KMS-11 (cell line): ENCODE results near the gene ANAPC1.
"Not testable (repeated sequence)": the region's sequence is repeated elsewhere in the genome, so short reads cannot be mapped to it uniquely, and the experiment has no call there.

Source experiments
- H2AFZ ChIP-seq: fragments of 200-600 bp; sonication (generic); 2 replicates; pipeline ENCODE4 v1.6.1; 2016; ENCODE audit warnings: antibody characterized with exemption, mixed run types, low read depth
- H3K27ac ChIP-seq: fragments of 200-600 bp; sonication (generic); 2 replicates; pipeline ENCODE4 v1.6.1; 2016; ENCODE audit warnings: mild to moderate bottlenecking, mixed run types
- H3K27me3 ChIP-seq: fragments of 200-600 bp; sonication (generic); 2 replicates; pipeline ENCODE4 v1.6.1; 2017; ENCODE audit warnings: mild to moderate bottlenecking, low read depth, mixed run types, moderate library complexity; ENCODE audit not compliant: insufficient read depth
- H3K36me3 ChIP-seq: fragments of 200-600 bp; sonication (generic); 2 replicates; pipeline ENCODE4 v1.6.1; 2017; ENCODE audit warnings: mild to moderate bottlenecking, mixed run types; ENCODE audit not compliant: insufficient read depth
- H3K4me1 ChIP-seq: fragments of 200-600 bp; sonication (generic); 2 replicates; pipeline ENCODE4 v1.6.1; 2016; ENCODE audit warnings: mild to moderate bottlenecking, low read depth, mixed run types; ENCODE audit not compliant: poor library complexity, severe bottlenecking
- H3K4me2 ChIP-seq: fragments of 200-600 bp; sonication (generic); 2 replicates; pipeline ENCODE4 v1.7.0; 2016; ENCODE audit warnings: mild to moderate bottlenecking, mixed run types
- H3K4me3 ChIP-seq: fragments of 200-600 bp; sonication (generic); IDR thresholded peaks from 2 replicates; pipeline ENCODE4 v1.6.1; 2017; ENCODE audit warnings: low read depth, low read length, mixed read lengths; ENCODE audit not compliant: insufficient read depth
- H3K79me2 ChIP-seq: fragments of 200-600 bp; sonication (generic); 2 replicates; pipeline ENCODE4 v1.6.1; 2016; ENCODE audit warnings: low read depth, mixed run types; ENCODE audit not compliant: insufficient read depth
- H3K9ac ChIP-seq: fragments of 200-600 bp; sonication (generic); 2 replicates; pipeline ENCODE4 v1.6.1; 2016; ENCODE audit warnings: mild to moderate bottlenecking, mixed run types
- H4K20me1 ChIP-seq: fragments of 200-600 bp; sonication (generic); 2 replicates; pipeline ENCODE4 v1.6.1; 2016; ENCODE audit warnings: mild to moderate bottlenecking, mixed run types; ENCODE audit not compliant: insufficient read depth
- TF ChIP-seq, protein P1 (sequence below): fragments of 200-600 bp; sonication (generic); conservative IDR thresholded peaks from 2 replicates; pipeline ENCODE4 v1.6.1; 2017; ENCODE audit warnings: low read depth, mild to moderate bottlenecking, antibody characterized with exemption, low read length, moderate library complexity, mixed read lengths

ANAPC1 gene

DNA sequence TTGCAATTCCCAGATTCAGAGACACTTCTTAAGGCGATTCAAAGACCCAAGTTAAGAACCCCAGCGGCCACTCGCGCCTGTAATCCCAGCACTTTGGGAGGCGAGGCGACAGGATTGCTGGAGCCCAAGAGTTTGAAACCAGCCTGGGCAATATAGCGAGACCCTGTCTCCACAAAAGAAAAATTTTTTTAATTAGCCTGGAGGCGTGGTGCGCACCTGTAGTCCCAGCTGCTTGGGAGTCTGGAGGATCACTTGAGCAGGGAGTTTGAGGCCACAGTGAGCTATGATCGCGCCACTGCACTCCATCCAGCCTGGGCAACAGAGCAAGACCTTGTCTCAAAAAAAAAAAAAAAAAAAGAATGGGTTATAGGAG is 585 bp upstream of the ANAPC1 start:
- peak overlapping the region; percentile 80 for H2AFZ ChIP-seq
- H3K27me3 ChIP-seq: no peaks in the 10 kb centered on the region
- TF ChIP-seq, protein P1, sequence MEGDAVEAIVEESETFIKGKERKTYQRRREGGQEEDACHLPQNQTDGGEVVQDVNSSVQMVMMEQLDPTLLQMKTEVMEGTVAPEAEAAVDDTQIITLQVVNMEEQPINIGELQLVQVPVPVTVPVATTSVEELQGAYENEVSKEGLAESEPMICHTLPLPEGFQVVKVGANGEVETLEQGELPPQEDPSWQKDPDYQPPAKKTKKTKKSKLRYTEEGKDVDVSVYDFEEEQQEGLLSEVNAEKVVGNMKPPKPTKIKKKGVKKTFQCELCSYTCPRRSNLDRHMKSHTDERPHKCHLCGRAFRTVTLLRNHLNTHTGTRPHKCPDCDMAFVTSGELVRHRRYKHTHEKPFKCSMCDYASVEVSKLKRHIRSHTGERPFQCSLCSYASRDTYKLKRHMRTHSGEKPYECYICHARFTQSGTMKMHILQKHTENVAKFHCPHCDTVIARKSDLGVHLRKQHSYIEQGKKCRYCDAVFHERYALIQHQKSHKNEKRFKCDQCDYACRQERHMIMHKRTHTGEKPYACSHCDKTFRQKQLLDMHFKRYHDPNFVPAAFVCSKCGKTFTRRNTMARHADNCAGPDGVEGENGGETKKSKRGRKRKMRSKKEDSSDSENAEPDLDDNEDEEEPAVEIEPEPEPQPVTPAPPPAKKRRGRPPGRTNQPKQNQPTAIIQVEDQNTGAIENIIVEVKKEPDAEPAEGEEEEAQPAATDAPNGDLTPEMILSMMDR: no peak
- H3K4me3 ChIP-seq: peak overlapping the region; percentile 20
- peak overlapping the region; percentile 47 for H3K4me2 ChIP-seq
- no peaks in the 10 kb centered on the region for H4K20me1 ChIP-seq
- peak overlapping the region; percentile 97 for H3K9ac ChIP-seq
- peaks cover 19% of the 10 kb centered on the region for H3K79me2 ChIP-seq
- no peaks in the 10 kb centered on the region for H3K36me3 ChIP-seq
- H3K4me1 ChIP-seq: peaks cover 12% of the 10 kb centered on the region
- peak overlapping the region; percentile 87 for H3K27ac ChIP-seq

DNA sequence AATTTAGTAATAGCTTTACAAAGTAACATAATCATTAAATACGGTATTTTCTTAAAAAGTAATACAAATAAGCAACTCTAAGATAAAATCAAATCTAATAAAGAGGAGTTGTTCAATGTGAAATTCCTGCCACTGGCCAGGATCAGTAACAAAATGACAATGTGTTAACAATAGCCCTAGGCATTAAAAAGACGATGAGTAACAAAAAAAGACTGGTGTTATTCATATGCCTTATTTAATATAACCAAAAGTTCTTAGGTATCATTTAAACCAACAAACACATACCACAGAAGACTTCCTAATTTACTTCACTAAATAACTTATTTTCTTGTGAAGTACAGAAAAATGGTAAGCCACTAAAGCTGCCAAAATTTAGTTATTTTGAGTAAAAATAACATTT is 11.2 kb downstream of the ANAPC1 start:
- not testable (repeated sequence) for H2AFZ ChIP-seq

DNA sequence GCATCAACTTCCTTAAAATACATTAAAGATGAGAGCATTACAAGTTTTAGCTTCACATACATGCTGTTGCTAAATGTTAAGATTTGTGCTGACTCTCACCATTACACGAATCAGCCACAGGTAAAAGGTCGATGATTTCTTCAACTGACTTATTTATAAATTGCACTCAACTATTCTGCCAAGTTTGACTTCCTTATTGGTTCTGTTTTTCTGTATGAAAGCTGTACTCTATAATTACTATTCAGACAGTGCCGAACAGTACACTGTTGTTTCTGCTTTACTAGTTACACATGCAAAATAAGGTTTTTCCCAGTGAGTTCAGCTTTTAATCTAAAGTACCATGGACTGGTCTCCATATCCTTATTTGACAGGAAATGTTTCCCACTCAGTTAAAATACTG is 18.9 kb downstream of the ANAPC1 start:
- H3K79me2 ChIP-seq, H4K20me1 ChIP-seq, H2AFZ ChIP-seq, H3K4me1 ChIP-seq, H3K9ac ChIP-seq, H3K4me2 ChIP-seq, H3K4me3 ChIP-seq, H3K27ac ChIP-seq, H3K27me3 ChIP-seq, H3K36me3 ChIP-seq: not testable (repeated sequence)

More for the DNA sequence above, 11.2 kb downstream of the ANAPC1 start:
- not testable (repeated sequence) for H3K4me1 ChIP-seq, H3K36me3 ChIP-seq, H3K4me2 ChIP-seq, H3K27ac ChIP-seq, H3K79me2 ChIP-seq, H3K27me3 ChIP-seq, H3K4me3 ChIP-seq, H3K9ac ChIP-seq, H4K20me1 ChIP-seq

DNA sequence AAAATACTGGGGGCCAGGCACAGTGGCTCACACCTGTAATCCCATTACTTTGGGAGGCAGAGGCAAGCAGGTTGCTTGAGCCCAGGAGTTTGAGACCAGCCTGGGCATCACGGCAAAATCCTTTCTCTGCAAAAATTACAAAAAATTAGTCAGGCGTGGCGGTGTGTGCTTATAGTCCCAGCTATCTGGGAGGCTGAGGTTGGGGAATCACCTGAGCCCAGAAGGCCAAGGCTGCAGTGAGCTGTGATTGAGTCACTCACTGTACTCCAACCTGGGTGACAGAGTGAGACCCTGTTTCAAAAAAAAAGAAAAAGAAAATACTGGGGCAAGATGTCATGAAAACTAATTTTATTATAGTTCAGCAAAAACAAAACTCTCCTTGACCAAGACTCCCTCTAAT is 24.0 kb downstream of the ANAPC1 start:
- H3K4me1 ChIP-seq, H3K9ac ChIP-seq, H3K27ac ChIP-seq, H3K27me3 ChIP-seq, H3K4me2 ChIP-seq, H3K79me2 ChIP-seq, H3K4me3 ChIP-seq, H4K20me1 ChIP-seq, H2AFZ ChIP-seq, H3K36me3 ChIP-seq: not testable (repeated sequence)

DNA sequence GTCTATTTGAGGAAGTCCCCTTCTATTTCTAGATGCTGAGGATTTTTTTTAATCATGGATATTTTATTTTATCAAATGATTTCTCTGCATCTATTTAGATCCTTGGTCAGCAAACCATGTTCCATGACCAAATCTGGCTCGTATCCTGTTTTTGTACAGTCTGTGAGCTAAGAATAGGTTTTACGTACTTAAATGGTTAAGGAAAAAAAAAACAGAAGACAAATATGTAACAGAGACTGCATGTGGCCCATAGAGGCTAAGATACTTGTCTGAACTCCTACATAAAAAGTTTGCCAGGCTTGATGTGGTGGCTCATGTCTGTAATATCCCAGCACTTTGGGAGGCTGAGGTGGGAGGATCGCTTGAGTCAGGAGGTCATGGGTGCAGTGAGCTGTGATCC is 31.4 kb downstream of the ANAPC1 start:
- not testable (repeated sequence) for H3K27ac ChIP-seq, H3K4me2 ChIP-seq, H3K27me3 ChIP-seq, H3K4me3 ChIP-seq, H3K4me1 ChIP-seq, H4K20me1 ChIP-seq, H2AFZ ChIP-seq, H3K36me3 ChIP-seq, H3K79me2 ChIP-seq, H3K9ac ChIP-seq

DNA sequence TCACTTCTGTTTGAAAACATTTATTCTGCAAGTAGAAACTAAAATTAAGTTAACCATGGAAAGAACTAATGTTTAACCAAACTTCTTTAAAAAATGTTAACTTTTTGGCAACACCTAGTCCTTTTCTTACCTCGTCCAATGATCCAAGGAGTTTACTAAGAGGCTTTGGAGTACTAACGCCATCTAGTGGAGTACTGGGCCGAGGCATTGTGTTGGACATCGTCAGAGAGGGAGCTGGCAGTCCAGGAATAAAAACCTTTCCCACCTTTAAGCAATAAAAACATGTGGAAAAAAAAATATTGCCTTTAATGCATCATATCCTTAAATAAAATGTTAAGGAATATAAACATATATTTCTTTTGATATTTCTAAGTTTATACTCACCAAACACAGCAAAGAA is 33.3 kb downstream of the ANAPC1 start:
- H3K27me3 ChIP-seq, H3K4me3 ChIP-seq, H3K79me2 ChIP-seq, H3K4me1 ChIP-seq, H3K9ac ChIP-seq, H3K36me3 ChIP-seq, H2AFZ ChIP-seq, H3K4me2 ChIP-seq, H3K27ac ChIP-seq, H4K20me1 ChIP-seq: not testable (repeated sequence)

DNA sequence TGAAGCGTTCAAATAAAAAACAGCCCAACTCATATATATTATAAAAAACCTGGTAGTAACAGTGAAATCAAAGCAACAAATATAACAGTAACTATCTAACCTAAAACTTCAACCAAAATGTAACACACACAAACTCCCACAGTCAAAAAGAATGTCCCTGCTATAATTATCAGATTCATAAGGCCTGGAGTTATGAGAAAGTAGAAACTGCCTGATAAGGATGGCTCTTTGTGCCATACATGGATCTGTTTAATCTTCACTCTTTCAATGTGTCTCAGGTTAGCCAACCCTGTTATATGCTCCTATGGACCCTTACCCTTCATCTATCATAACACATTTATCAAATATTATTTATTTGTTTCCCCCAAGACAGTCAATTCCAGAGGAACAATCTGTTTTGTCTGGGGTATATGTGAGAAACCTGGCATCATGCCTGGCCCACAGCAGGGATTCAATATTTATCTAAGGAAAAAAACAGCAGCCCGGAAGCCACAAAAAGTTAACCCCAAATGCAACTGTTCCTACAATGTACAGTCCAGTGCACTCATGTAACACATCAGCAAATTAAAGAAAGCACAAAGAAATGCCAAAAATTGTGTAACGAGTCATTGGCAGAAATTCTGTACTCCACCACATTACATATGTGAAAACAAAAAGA is 44.2 kb downstream of the ANAPC1 start:
- H2AFZ ChIP-seq, H3K79me2 ChIP-seq, H3K36me3 ChIP-seq, H4K20me1 ChIP-seq, H3K4me1 ChIP-seq, H3K4me2 ChIP-seq, H3K4me3 ChIP-seq, H3K27me3 ChIP-seq, H3K9ac ChIP-seq, H3K27ac ChIP-seq: not testable (repeated sequence)

DNA sequence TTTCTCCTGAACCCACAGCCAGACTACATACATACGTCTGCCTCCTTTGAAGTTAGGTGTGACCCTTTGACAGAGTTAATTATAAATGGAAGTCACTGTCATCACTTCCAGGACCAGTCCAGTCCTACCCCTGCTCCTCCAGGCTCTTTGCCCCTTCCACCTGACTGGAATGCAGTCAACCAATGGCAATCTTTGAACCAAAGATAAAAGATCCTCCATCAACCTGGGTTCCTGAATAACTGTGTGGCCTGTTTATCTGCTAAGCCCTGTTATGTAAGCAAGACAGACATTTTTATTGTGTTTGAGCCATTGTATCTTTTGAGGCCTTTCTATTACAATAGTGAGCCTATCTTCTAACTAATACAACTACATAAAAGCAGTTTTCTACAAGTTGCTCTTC is 45.0 kb downstream of the ANAPC1 start:
- not testable (repeated sequence) for H3K4me3 ChIP-seq, H3K4me2 ChIP-seq, H3K27ac ChIP-seq, H3K4me1 ChIP-seq, H3K36me3 ChIP-seq, H3K27me3 ChIP-seq, H2AFZ ChIP-seq, H3K9ac ChIP-seq, H4K20me1 ChIP-seq, H3K79me2 ChIP-seq

DNA sequence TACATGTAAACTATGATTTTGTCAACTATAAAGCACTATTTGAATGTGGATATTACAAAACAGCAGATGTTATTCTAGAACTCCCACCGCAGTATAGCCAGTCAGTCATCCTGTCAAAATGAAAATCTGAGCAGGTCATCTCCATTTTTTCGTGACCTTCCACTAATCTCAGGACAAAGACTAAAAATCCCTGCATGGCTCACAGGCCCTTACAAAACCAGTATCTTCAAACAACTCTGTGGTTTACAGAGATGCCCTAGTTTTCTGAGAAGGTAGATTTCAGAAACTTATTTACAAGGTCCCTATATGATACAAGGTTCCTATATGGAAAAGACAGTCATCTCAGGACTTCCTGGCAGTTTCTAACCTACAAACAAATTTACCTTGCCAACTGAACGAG is 49.8 kb downstream of the ANAPC1 start:
- H3K4me3 ChIP-seq, H3K79me2 ChIP-seq, H3K4me2 ChIP-seq, H2AFZ ChIP-seq, H4K20me1 ChIP-seq, H3K36me3 ChIP-seq, H3K27ac ChIP-seq, H3K9ac ChIP-seq, H3K27me3 ChIP-seq: not testable (repeated sequence)
- peaks cover 11% of the 10 kb centered on the region for H3K4me1 ChIP-seq

DNA sequence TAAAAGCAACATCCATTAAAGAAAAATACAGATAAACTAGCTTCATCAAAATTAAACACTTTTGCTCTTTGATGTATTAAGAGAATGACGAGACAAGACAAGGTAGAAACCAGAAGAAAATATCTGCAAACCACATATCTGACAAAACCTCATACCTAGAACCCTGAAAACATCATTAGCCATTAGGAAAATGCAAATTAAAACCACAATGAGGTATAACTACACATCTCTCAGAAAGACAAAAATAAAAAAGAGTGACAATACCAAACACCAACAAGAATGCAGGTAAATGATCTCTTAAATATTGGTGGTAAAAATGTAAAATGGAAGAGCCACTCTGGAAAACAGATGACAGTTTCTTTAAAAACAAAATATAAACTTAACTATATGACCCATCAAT is 53.5 kb downstream of the ANAPC1 start:
- H3K27me3 ChIP-seq, H3K36me3 ChIP-seq, H3K79me2 ChIP-seq, H4K20me1 ChIP-seq, H3K27ac ChIP-seq, H2AFZ ChIP-seq, H3K9ac ChIP-seq, H3K4me3 ChIP-seq: not testable (repeated sequence)
- Histone ChIP-seq H3K4me1 (peaks cover 11% of the 10 kb centered on the region), H3K4me2 (peak overlapping the region; percentile 34)
